GM23338 (cell line): ENCODE results near the gene SASH1. TPM values are rescaled to one million over a fixed set of nuclear protein-coding genes. Genes with fewer than 3 reads are reported as not detected.

Source experiments
- ATAC-seq: fragments of 200-7000 bp; cut with Tn5 transposase; 3 replicates; pipeline ENCODE4 v1.9.1; 2020
- DNase-seq: peaks from one replicate; pipeline ENCODE4 v3.0.0-alpha.2; 2015; ENCODE audit warnings: low spot score
- H2AFZ ChIP-seq: fragments of 200-600 bp; sonication (generic); 2 replicates; pipeline ENCODE4 v1.8.0; 2016; ENCODE audit warnings: antibody characterized with exemption, mild to moderate bottlenecking, moderate library complexity
- H3F3A ChIP-seq: fragments of 200-600 bp; sonication (generic); replicated peaks from 2 replicates; pipeline ENCODE4 v1.8.0; 2017; ENCODE audit warnings: antibody characterized with exemption, mixed run types, low read depth
- H3K27ac ChIP-seq: fragments of 200-600 bp; sonication (generic); 2 replicates; pipeline ENCODE4 v1.6.1; 2016; ENCODE audit warnings: low read depth
- H3K27me3 ChIP-seq: fragments of 200-600 bp; sonication (generic); 2 replicates; pipeline ENCODE4 v1.8.0; 2016; ENCODE audit warnings: mild to moderate bottlenecking, mixed run types, moderate library complexity; ENCODE audit not compliant: insufficient read depth
- H3K36me3 ChIP-seq: fragments of 200-600 bp; sonication (generic); 2 replicates; pipeline ENCODE4 v1.8.0; 2016; ENCODE audit warnings: mild to moderate bottlenecking; ENCODE audit not compliant: insufficient read depth
- H3K4me1 ChIP-seq: fragments of 200-600 bp; sonication (generic); 2 replicates; pipeline ENCODE4 v1.8.0; 2016; ENCODE audit warnings: mild to moderate bottlenecking, moderate library complexity; ENCODE audit not compliant: insufficient read depth
- H3K4me2 ChIP-seq: fragments of 200-600 bp; sonication (generic); 2 replicates; pipeline ENCODE4 v1.7.1; 2017; ENCODE audit warnings: mixed run types
- H3K4me3 ChIP-seq: fragments of 200-600 bp; sonication (generic); 2 replicates; pipeline ENCODE4 v1.6.1; 2016; ENCODE audit warnings: mixed run types
- H3K79me2 ChIP-seq: fragments of 200-600 bp; sonication (generic); replicated peaks from 2 replicates; pipeline ENCODE4 v1.8.0; 2017; ENCODE audit warnings: mild to moderate bottlenecking; ENCODE audit not compliant: insufficient read depth
- H3K9me2 ChIP-seq: fragments of 200-600 bp; sonication (generic); 2 replicates; pipeline ENCODE4 v1.8.0; 2017; ENCODE audit not compliant: insufficient read depth
- H4K20me1 ChIP-seq: fragments of 200-600 bp; sonication (generic); replicated peaks from 2 replicates; pipeline ENCODE4 v1.8.0; 2017; ENCODE audit warnings: mild to moderate bottlenecking; ENCODE audit not compliant: insufficient read depth
- H3K27ac Mint-ChIP-seq: 2 replicates; pipeline ENCODE4 v1.8.0; 2020; ENCODE audit warnings: inconsistent platforms, mild to moderate bottlenecking, moderate library complexity, mixed read lengths
- H3K27me3 Mint-ChIP-seq: 3 replicates; pipeline ENCODE4 v1.8.0; 2022; ENCODE audit warnings: low read depth, mild to moderate bottlenecking, moderate library complexity, mixed read lengths, inconsistent platforms; ENCODE audit not compliant: insufficient read depth, poor library complexity
- H3K36me3 Mint-ChIP-seq: 3 replicates; pipeline ENCODE4 v1.8.0; 2021; ENCODE audit warnings: low read depth, mild to moderate bottlenecking, inconsistent platforms, moderate library complexity, mixed read lengths
- H3K4me1 Mint-ChIP-seq: 3 replicates; pipeline ENCODE4 v1.8.0; 2020; ENCODE audit warnings: mild to moderate bottlenecking, inconsistent platforms, mixed read lengths
- H3K4me3 Mint-ChIP-seq: 3 replicates; pipeline ENCODE4 v1.8.0; 2021; ENCODE audit warnings: moderate library complexity, mild to moderate bottlenecking, inconsistent platforms, mixed read lengths
- H3K9me3 Mint-ChIP-seq: 3 replicates; pipeline ENCODE4 v1.8.0; 2020; ENCODE audit warnings: moderate library complexity, mild to moderate bottlenecking, inconsistent platforms, mixed read lengths
- CREB1 ChIP-seq: fragments of 250-450 bp; sonication (Bioruptor Pico); IDR thresholded peaks from 2 replicates; pipeline ENCODE4 v1.5.0; 2020; ENCODE audit warnings: low read depth, mild to moderate bottlenecking, moderate library complexity
- EZH2 ChIP-seq: fragments of 200-600 bp; sonication (generic); IDR thresholded peaks from one replicate; pipeline ENCODE4 v1.8.0; 2017; ENCODE audit warnings: antibody characterized with exemption, mild to moderate bottlenecking, low read depth; ENCODE audit not compliant: unreplicated experiment
- EZH2phosphoT487 ChIP-seq: fragments of 200-600 bp; sonication (generic); IDR thresholded peaks from one replicate; pipeline ENCODE4 v1.8.1; 2018; ENCODE audit warnings: antibody characterized with exemption; ENCODE audit not compliant: unreplicated experiment
- JUNB ChIP-seq: IDR thresholded peaks from one replicate; pipeline ENCODE4 v1.6.1; 2016; ENCODE audit warnings: antibody characterized with exemption; ENCODE audit not compliant: unreplicated experiment
- NANOG ChIP-seq: IDR thresholded peaks from 2 replicates; pipeline ENCODE4 v1.6.1; 2016; ENCODE audit warnings: antibody characterized with exemption, borderline replicate concordance
- POLR2AphosphoS5 ChIP-seq: IDR thresholded peaks from 2 replicates; pipeline ENCODE4 v1.6.1; 2016; ENCODE audit warnings: antibody characterized with exemption, low read depth
- STAT1 ChIP-seq: IDR thresholded peaks from one replicate; pipeline ENCODE4 v1.6.1; 2016; ENCODE audit warnings: antibody characterized with exemption; ENCODE audit not compliant: unreplicated experiment
- ZNF114 ChIP-seq: fragments of 250-450 bp; sonication (Bioruptor Pico); IDR thresholded peaks from 2 replicates; pipeline ENCODE4 v1.5.0; 2020; ENCODE audit warnings: mild to moderate bottlenecking, moderate library complexity
- ZNF331 ChIP-seq: fragments of 250-450 bp; sonication (Bioruptor Pico); IDR thresholded peaks from 2 replicates; pipeline ENCODE4 v1.5.0; 2020; ENCODE audit warnings: low read depth, mild to moderate bottlenecking, moderate library complexity
- ZNF462 ChIP-seq: fragments of 250-450 bp; sonication (Bioruptor Pico); IDR thresholded peaks from 2 replicates; pipeline ENCODE4 v1.5.0; 2020; ENCODE audit warnings: mild to moderate bottlenecking, moderate library complexity
- polyA plus RNA-seq: library from polyadenylated mRNA; unstranded; fragments of >200 nt; fragmentation: Nextera tagmentation; extraction: Ambion mirVana; gene quantifications from 2 replicates; pipeline ENCODE4 v1.2.1, GENCODE V29; 2016
- total RNA-seq: library from RNA; depleted of rRNA; stranded (reverse); fragments of >200 nt; shearing (Covaris generic); gene quantifications from 2 replicates; pipeline ENCODE4 v1.2.3, GENCODE V29; 2014
- TF ChIP-seq, protein P1 (sequence below): IDR thresholded peaks from 2 replicates; pipeline ENCODE4 v1.6.1; 2016; ENCODE audit warnings: antibody characterized with exemption
- TF ChIP-seq, protein P2 (sequence below), 2 experiments: fragments of 200-600 bp in 1 of 2; sonication (generic) in 1 of 2; conservative IDR thresholded peaks; 2 replicates each; pipeline versions ENCODE4 v1.5.1 to v1.6.1; 2016 to 2017; ENCODE audit warnings: antibody characterized with exemption in 2 of 2, low read depth in 2 of 2, mild to moderate bottlenecking in 2 of 2, moderate library complexity in 1 of 2
- TF ChIP-seq, protein P3 (sequence below): IDR thresholded peaks from one replicate; pipeline ENCODE4 v1.6.1; 2018; ENCODE audit warnings: antibody characterized with exemption; ENCODE audit not compliant: unreplicated experiment

Gene SASH1
- total and polyA plus RNA-seq, 2 experiments from 2014 or later: 8.2 to 30.2 TPM

DNA sequence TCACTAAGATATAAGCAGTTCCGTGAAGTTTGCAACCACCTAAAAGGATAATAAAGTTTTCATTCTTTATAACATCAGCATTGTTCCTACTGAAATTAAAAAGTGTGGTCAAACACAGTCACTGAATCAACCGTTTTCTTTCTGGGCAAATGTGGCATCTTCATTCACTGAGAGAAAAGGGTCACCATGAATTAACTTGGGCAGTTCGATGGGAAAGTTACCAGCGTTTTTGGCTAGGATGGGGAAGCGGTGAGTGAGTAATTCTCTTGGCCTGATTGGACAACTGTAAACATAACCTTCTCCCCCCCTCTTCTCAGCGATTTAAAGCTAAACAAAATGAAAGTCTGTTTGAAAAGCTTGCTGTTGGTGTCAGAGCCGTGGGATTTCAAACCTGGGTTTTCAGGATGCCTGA, 181.8 kb downstream of the SASH1 start:
- no peak overlapping the region for H3K27ac ChIP-seq
- H3K27me3 Mint-ChIP-seq: peaks cover 3% of the 10 kb centered on the region
- H3K27me3 ChIP-seq: no peaks in the 10 kb centered on the region
- peaks cover 27% of the 10 kb centered on the region for H3K4me1 ChIP-seq
- H3K79me2 ChIP-seq: no peaks in the 10 kb centered on the region
- no peak overlapping the region for H3K4me2 ChIP-seq
- H2AFZ ChIP-seq: no peak overlapping the region
- no peak for TF ChIP-seq EZH2phosphoT487
- no peak for TF ChIP-seq NANOG
- no peak for TF ChIP-seq POLR2AphosphoS5
- TF ChIP-seq JUNB: no peak
- no peak for TF ChIP-seq ZNF462 (CRISPR knock-in tag)
- TF ChIP-seq ZNF331 (CRISPR knock-in tag): no peak
- TF ChIP-seq, protein P1, sequence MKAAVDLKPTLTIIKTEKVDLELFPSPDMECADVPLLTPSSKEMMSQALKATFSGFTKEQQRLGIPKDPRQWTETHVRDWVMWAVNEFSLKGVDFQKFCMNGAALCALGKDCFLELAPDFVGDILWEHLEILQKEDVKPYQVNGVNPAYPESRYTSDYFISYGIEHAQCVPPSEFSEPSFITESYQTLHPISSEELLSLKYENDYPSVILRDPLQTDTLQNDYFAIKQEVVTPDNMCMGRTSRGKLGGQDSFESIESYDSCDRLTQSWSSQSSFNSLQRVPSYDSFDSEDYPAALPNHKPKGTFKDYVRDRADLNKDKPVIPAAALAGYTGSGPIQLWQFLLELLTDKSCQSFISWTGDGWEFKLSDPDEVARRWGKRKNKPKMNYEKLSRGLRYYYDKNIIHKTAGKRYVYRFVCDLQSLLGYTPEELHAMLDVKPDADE: no peak
- TF ChIP-seq, protein P2, sequence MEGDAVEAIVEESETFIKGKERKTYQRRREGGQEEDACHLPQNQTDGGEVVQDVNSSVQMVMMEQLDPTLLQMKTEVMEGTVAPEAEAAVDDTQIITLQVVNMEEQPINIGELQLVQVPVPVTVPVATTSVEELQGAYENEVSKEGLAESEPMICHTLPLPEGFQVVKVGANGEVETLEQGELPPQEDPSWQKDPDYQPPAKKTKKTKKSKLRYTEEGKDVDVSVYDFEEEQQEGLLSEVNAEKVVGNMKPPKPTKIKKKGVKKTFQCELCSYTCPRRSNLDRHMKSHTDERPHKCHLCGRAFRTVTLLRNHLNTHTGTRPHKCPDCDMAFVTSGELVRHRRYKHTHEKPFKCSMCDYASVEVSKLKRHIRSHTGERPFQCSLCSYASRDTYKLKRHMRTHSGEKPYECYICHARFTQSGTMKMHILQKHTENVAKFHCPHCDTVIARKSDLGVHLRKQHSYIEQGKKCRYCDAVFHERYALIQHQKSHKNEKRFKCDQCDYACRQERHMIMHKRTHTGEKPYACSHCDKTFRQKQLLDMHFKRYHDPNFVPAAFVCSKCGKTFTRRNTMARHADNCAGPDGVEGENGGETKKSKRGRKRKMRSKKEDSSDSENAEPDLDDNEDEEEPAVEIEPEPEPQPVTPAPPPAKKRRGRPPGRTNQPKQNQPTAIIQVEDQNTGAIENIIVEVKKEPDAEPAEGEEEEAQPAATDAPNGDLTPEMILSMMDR (conservative IDR thresholded peaks at IDR 0.05; ENCODE audit: low read depth in 2 of 2): no peak
- no peak for TF ChIP-seq STAT1
- TF ChIP-seq EZH2: no peak
- no peak for TF ChIP-seq CREB1
- no peak for TF ChIP-seq ZNF114 (CRISPR knock-in tag)
- TF ChIP-seq, protein P3, sequence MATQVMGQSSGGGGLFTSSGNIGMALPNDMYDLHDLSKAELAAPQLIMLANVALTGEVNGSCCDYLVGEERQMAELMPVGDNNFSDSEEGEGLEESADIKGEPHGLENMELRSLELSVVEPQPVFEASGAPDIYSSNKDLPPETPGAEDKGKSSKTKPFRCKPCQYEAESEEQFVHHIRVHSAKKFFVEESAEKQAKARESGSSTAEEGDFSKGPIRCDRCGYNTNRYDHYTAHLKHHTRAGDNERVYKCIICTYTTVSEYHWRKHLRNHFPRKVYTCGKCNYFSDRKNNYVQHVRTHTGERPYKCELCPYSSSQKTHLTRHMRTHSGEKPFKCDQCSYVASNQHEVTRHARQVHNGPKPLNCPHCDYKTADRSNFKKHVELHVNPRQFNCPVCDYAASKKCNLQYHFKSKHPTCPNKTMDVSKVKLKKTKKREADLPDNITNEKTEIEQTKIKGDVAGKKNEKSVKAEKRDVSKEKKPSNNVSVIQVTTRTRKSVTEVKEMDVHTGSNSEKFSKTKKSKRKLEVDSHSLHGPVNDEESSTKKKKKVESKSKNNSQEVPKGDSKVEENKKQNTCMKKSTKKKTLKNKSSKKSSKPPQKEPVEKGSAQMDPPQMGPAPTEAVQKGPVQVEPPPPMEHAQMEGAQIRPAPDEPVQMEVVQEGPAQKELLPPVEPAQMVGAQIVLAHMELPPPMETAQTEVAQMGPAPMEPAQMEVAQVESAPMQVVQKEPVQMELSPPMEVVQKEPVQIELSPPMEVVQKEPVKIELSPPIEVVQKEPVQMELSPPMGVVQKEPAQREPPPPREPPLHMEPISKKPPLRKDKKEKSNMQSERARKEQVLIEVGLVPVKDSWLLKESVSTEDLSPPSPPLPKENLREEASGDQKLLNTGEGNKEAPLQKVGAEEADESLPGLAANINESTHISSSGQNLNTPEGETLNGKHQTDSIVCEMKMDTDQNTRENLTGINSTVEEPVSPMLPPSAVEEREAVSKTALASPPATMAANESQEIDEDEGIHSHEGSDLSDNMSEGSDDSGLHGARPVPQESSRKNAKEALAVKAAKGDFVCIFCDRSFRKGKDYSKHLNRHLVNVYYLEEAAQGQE: no peak
- no peaks in the 10 kb centered on the region for H4K20me1 ChIP-seq
- no peak overlapping the region for H3K4me3 Mint-ChIP-seq
- no peaks in the 10 kb centered on the region for H3K9me2 ChIP-seq
- peaks cover 10% of the 10 kb centered on the region for H3K9me3 Mint-ChIP-seq
- peaks cover 4% of the 10 kb centered on the region; the same call in 1 of the 2 replicates for H3K36me3 ChIP-seq
- peaks cover 61% of the 10 kb centered on the region for H3K36me3 Mint-ChIP-seq
- H3K27ac Mint-ChIP-seq: no peak overlapping the region
- DNase-seq: no peak
- no peak for ATAC-seq
- H3K4me3 ChIP-seq: no peak overlapping the region
- H3F3A ChIP-seq: no peaks in the 10 kb centered on the region
- peaks cover 36% of the 10 kb centered on the region for H3K4me1 Mint-ChIP-seq
